MM.1S (cell line): ENCODE measurements around the gene AKAP13.

ENCODE experiments used
- CTCF ChIP-seq: fragments of 300-600 bp; sonication (generic); IDR thresholded peaks from 2 replicates; pipeline ENCODE4 v1.5.1; 2016; ENCODE audit warnings: antibody characterized with exemption, low read length, mixed read lengths
- EZH2 ChIP-seq: fragments of 300-600 bp; sonication (generic); optimal IDR thresholded peaks from 2 replicates; pipeline ENCODE3; 2017; ENCODE audit warnings: low read depth, mild to moderate bottlenecking, antibody characterized with exemption, low read length, mixed read lengths
- EZH2phosphoT487 ChIP-seq: fragments of 300-600 bp; sonication (generic); IDR thresholded peaks from 2 replicates; pipeline ENCODE4 v1.6.1; 2018; ENCODE audit warnings: antibody characterized with exemption, low read length

GRCh38 chr15:85771781-85772445, 391.5 kb downstream of the AKAP13 start:
- TF ChIP-seq CTCF (no peak), EZH2 (no peak), EZH2phosphoT487 (no peak)
